H1 (cell line): ENCODE measurements around the gene AGAP1. TPM values are rescaled to one million over a fixed set of nuclear protein-coding genes. Genes with fewer than 3 reads are reported as not detected.

Experiments
- CTCF ChIA-PET: fragments of 300-600 bp; sonication (Branson Sonifier 250); formaldehyde crosslinking; loops from one replicate; lab custom pipeline; 2021; ENCODE audit not compliant: partially characterized antibody; lab: Charles Lee
- POLR2A ChIA-PET: fragments of 300-600 bp; sonication (Branson Sonifier 250); formaldehyde crosslinking; loops from one replicate; lab custom pipeline; 2021; ENCODE audit warnings: inconsistent platforms; ENCODE audit not compliant: partially characterized antibody; lab: Charles Lee
- DNase-seq, 2 experiments: peaks; one replicate each; pipeline versions ENCODE4 v3.0.0 to v3.0.0-alpha.2; 2010 to 2022; ENCODE audit warnings: low spot score in 2 of 2, low read depth in 1 of 2, mixed read lengths in 1 of 2
- FAIRE-seq: peaks from 2 replicates; lab custom pipeline; 2011; peaks lifted over from hg19 to GRCh38; lab: Jason Lieb, UNC
- H2AFZ ChIP-seq: 2 replicates; pipeline ENCODE4 v1.8.1; 2012; ENCODE audit warnings: low read length, inconsistent platforms
- H2AK5ac ChIP-seq: 2 replicates; pipeline ENCODE4 v1.6.1; 2013; ENCODE audit warnings: low read depth, low read length
- H2BK120ac ChIP-seq: replicated peaks from 2 replicates; pipeline ENCODE3; 2013; ENCODE audit warnings: low read depth, low read length, inconsistent platforms
- H2BK12ac ChIP-seq: 2 replicates; pipeline ENCODE4 v1.6.1; 2013; ENCODE audit warnings: low read depth, low read length
- H2BK15ac ChIP-seq: 2 replicates; pipeline ENCODE4 v1.6.1; 2013; ENCODE audit warnings: low read length
- H2BK20ac ChIP-seq: 2 replicates; pipeline ENCODE4 v1.6.1; 2013; ENCODE audit warnings: low read length
- H2BK5ac ChIP-seq: 2 replicates; pipeline ENCODE4 v1.6.1; 2013; ENCODE audit warnings: low read depth, low read length
- H3K14ac ChIP-seq: 2 replicates; pipeline ENCODE4 v1.6.1; 2013; ENCODE audit warnings: inconsistent platforms; ENCODE audit not compliant: insufficient read length
- H3K18ac ChIP-seq: 2 replicates; pipeline ENCODE4 v1.6.1; 2013; ENCODE audit warnings: low read length; ENCODE audit errors: extremely low read depth
- H3K23ac ChIP-seq: 2 replicates; pipeline ENCODE4 v1.6.1; 2013; ENCODE audit warnings: inconsistent platforms; ENCODE audit not compliant: insufficient read length
- H3K23me2 ChIP-seq: 2 replicates; pipeline ENCODE4 v1.6.1; 2013; ENCODE audit warnings: low read depth, low read length
- H3K27ac ChIP-seq: 2 replicates; pipeline ENCODE4 v1.6.1; 2011; ENCODE audit warnings: low read depth, low read length, inconsistent platforms
- H3K27me3 ChIP-seq, 4 experiments: replicated peaks in 1 of 4; 1 replicate in 1 of 4; 2 replicates in 3 of 4; pipeline versions ENCODE4 v1.6.1 to v1.8.1; 2011 to 2013; ENCODE audit warnings: low read length in 3 of 4, mild to moderate bottlenecking in 3 of 4, inconsistent platforms in 2 of 4, mixed read lengths in 2 of 4, moderate library complexity in 1 of 4; ENCODE audit not compliant: control insufficient read depth in 3 of 4, insufficient read depth in 3 of 4; ENCODE audit errors: extremely low read depth in 1 of 4
- H3K36me3 ChIP-seq, 4 experiments: 2 replicates each; pipeline versions ENCODE4 v1.6.1 to v1.8.1; 2011 to 2013; ENCODE audit warnings: mild to moderate bottlenecking in 4 of 4, low read length in 3 of 4, moderate library complexity in 2 of 4, control low read depth in 1 of 4, inconsistent platforms in 1 of 4; ENCODE audit not compliant: insufficient read depth in 4 of 4, control insufficient read depth in 2 of 4
- H3K4ac ChIP-seq: replicated peaks from 2 replicates; pipeline ENCODE3; 2013; ENCODE audit warnings: low read length, low read depth, mixed read lengths, inconsistent platforms; ENCODE audit not compliant: insufficient read length
- H3K4me1 ChIP-seq, 4 experiments: replicated peaks in 1 of 4; 1 replicate in 1 of 4; 2 replicates in 3 of 4; pipeline versions ENCODE4 v1.6.1 to v1.8.1; 2011 to 2013; ENCODE audit warnings: low read length in 3 of 4, inconsistent platforms in 2 of 4, mixed read lengths in 1 of 4; ENCODE audit not compliant: insufficient read depth in 4 of 4, control insufficient read depth in 3 of 4
- H3K4me2 ChIP-seq, 2 experiments: 2 replicates each; pipeline versions ENCODE4 v1.6.1 to v1.8.1; 2011 to 2013; ENCODE audit warnings: low read depth in 2 of 2, low read length in 2 of 2, control low read depth in 1 of 2, inconsistent platforms in 1 of 2, mild to moderate bottlenecking in 1 of 2; ENCODE audit not compliant: insufficient read depth in 1 of 2
- H3K4me3 ChIP-seq, 4 experiments: fragments of 200-600, 300-600 bp in 1 of 4; sonication (generic), shearing (Covaris generic), sonication (Bioruptor Twin) in 1 of 4; 2 replicates each; pipeline versions ENCODE4 v1.5.1 to v1.8.1; 2011 to 2016; ENCODE audit warnings: low read length in 4 of 4, low read depth in 3 of 4, control low read depth in 2 of 4, inconsistent platforms in 2 of 4, mild to moderate bottlenecking in 2 of 4, mixed read lengths in 1 of 4, moderate library complexity in 1 of 4; ENCODE audit not compliant: insufficient read depth in 2 of 4; ENCODE audit errors: extremely low read depth in 1 of 4
- H3K56ac ChIP-seq: replicated peaks from 2 replicates; pipeline ENCODE3; 2013; ENCODE audit warnings: low read depth, mild to moderate bottlenecking, mixed read lengths, low read length, inconsistent platforms; ENCODE audit not compliant: insufficient read length
- H3K79me1 ChIP-seq: 2 replicates; pipeline ENCODE4 v1.6.1; 2013; ENCODE audit warnings: low read depth, low read length, control low read depth
- H3K79me2 ChIP-seq, 2 experiments: 2 replicates each; pipeline versions ENCODE4 v1.6.1 to v1.8.1; 2012 to 2013; ENCODE audit warnings: low read length in 2 of 2, mild to moderate bottlenecking in 2 of 2, inconsistent platforms in 1 of 2; ENCODE audit not compliant: insufficient read depth in 2 of 2, control insufficient read depth in 1 of 2
- H3K9ac ChIP-seq, 4 experiments: replicated peaks in 1 of 4; 1 replicate in 1 of 4; 2 replicates in 3 of 4; pipeline versions ENCODE4 v1.6.1 to v1.8.1; 2011 to 2013; ENCODE audit warnings: low read depth in 3 of 4, low read length in 3 of 4, control low read depth in 2 of 4, mild to moderate bottlenecking in 2 of 4, moderate library complexity in 2 of 4, inconsistent platforms in 1 of 4; ENCODE audit errors: extremely low read depth in 1 of 4
- H3K9me3 ChIP-seq, 2 experiments: 2 replicates each; pipeline versions ENCODE4 v1.6.1 to v1.8.1; 2012 to 2013; ENCODE audit warnings: mild to moderate bottlenecking in 2 of 2, moderate library complexity in 2 of 2, control low read depth in 1 of 2, inconsistent platforms in 1 of 2, low read depth in 1 of 2, low read length in 1 of 2, mixed read lengths in 1 of 2; ENCODE audit not compliant: insufficient read depth in 2 of 2
- H4K20me1 ChIP-seq, 2 experiments: replicated peaks in 1 of 2; 2 replicates each; pipeline versions ENCODE3 to v1.8.1; 2011 to 2013; ENCODE audit warnings: inconsistent platforms in 2 of 2, low read length in 2 of 2, mild to moderate bottlenecking in 1 of 2; ENCODE audit not compliant: insufficient read depth in 2 of 2, control insufficient read depth in 1 of 2
- H4K5ac ChIP-seq: 2 replicates; pipeline ENCODE4 v1.6.1; 2013; ENCODE audit warnings: low read length, low read depth, mixed read lengths, inconsistent platforms; ENCODE audit not compliant: insufficient read length
- H4K8ac ChIP-seq: 2 replicates; pipeline ENCODE4 v1.8.0; 2013; ENCODE audit warnings: mild to moderate bottlenecking, moderate library complexity, low read length, inconsistent platforms; ENCODE audit not compliant: insufficient read depth; ENCODE audit errors: extremely low read depth
- H4K91ac ChIP-seq: replicated peaks from 2 replicates; pipeline ENCODE3; 2013; ENCODE audit warnings: low read length, mixed read lengths, inconsistent platforms; ENCODE audit not compliant: insufficient read length
- CHD1 ChIP-seq: IDR thresholded peaks from 2 replicates; pipeline ENCODE4 v1.6.1; 2012; ENCODE audit warnings: low read depth, low read length, improper control_type of control experiment
- CHD2 ChIP-seq: IDR thresholded peaks from 2 replicates; pipeline ENCODE4 v1.6.1; 2012; ENCODE audit warnings: low read length, improper control_type of control experiment
- CREB1 ChIP-seq: IDR thresholded peaks from 2 replicates; pipeline ENCODE4 v1.6.1; 2012; ENCODE audit warnings: inconsistent platforms
- NRF1 ChIP-seq: IDR thresholded peaks from 2 replicates; pipeline ENCODE4 v1.6.1; 2011; ENCODE audit warnings: mild to moderate bottlenecking, low read depth, low read length, improper control_type of control experiment
- PHF8 ChIP-seq: fragments of 200-600 bp; sonication (generic); conservative IDR thresholded peaks from 2 replicates; pipeline ENCODE4 v1.7.1; 2012; ENCODE audit warnings: low read depth, mild to moderate bottlenecking, inconsistent platforms, low read length, moderate library complexity
- POU5F1 ChIP-seq: IDR thresholded peaks from 2 replicates; pipeline ENCODE4 v1.6.1; 2011; ENCODE audit warnings: low read depth, mild to moderate bottlenecking, low read length, moderate library complexity
- RXRA ChIP-seq: IDR thresholded peaks from 2 replicates; pipeline ENCODE4 v1.6.1; 2011; ENCODE audit warnings: low read depth, mild to moderate bottlenecking, low read length, moderate library complexity; ENCODE audit not compliant: insufficient read depth
- SIN3A ChIP-seq, 2 experiments: IDR thresholded peaks in 1 of 2; conservative IDR thresholded peaks in 1 of 2; 2 replicates each; pipeline ENCODE4 v1.6.1; 2011 to 2012; ENCODE audit warnings: low read length in 2 of 2, improper control_type of control experiment in 1 of 2, low read depth in 1 of 2, mild to moderate bottlenecking in 1 of 2
- TAF7 ChIP-seq: optimal IDR thresholded peaks from 2 replicates; pipeline ENCODE3; 2011; ENCODE audit warnings: low read depth, mild to moderate bottlenecking, inconsistent platforms, low read length, moderate library complexity, borderline replicate concordance
- TEAD4 ChIP-seq: IDR thresholded peaks from 2 replicates; pipeline ENCODE4 v1.6.1; 2012; ENCODE audit warnings: low read depth, low read length, inconsistent platforms, mixed read lengths
- YY1 ChIP-seq: IDR thresholded peaks from 2 replicates; pipeline ENCODE4 v1.6.1; 2011; ENCODE audit warnings: low read depth, mild to moderate bottlenecking, low read length
- WGBS, 2 experiments: shearing (Covaris generic) in 1 of 2; methylation state at CpG; one replicate each; pipeline versions ENCODE4 v1.1.6 to v1.1.7; 2013 to 2015; ENCODE audit warnings: low lambda C conversion rate in 2 of 2, mixed read lengths in 2 of 2, inconsistent platforms in 1 of 2, low coverage in 1 of 2, missing lambda C conversion rate in 1 of 2; ENCODE audit not compliant: insufficient replicate concordance in 2 of 2, insufficient coverage in 1 of 2, insufficient read length in 1 of 2; ENCODE audit errors: extremely low coverage in 1 of 2, missing lambda C conversion rate in 1 of 2; 5-methylcytosine and 5-hydroxymethylcytosine counted together
- polyA plus RNA-seq, 7 experiments: library from polyadenylated mRNA; depleted of rRNA in 3 of 7; stranded (reverse) in 5 of 7; unstranded in 2 of 7; fragments of >200 nt in 5 of 7; fragments of 200-250 nt in 2 of 7; gene quantifications; 1 replicate in 5 of 7; 2 replicates in 1 of 7; 4 replicates in 1 of 7; pipeline versions ENCODE4 v1.2.1 to v1.2.3, GENCODE V29; 2011 to 2013; ENCODE audit warnings: missing spikeins in 2 of 7, mixed read lengths in 2 of 7
- total RNA-seq: library from RNA; stranded (reverse); fragmentation: NEBNext Ultra II Directional; extraction: Animal tissue kit (Norgen Biotek cat#: 25700); gene quantifications from 2 replicates; pipeline ENCODE4 v1.2.1, GENCODE V29; 2021
- TF ChIP-seq, protein P1 (sequence below): IDR thresholded peaks from 2 replicates; pipeline ENCODE4 v1.6.1; 2012; ENCODE audit warnings: inconsistent platforms

AGAP1 gene
- total and polyA plus RNA-seq, 2 of the 8 experiments (the other 6 are each of a cell fraction or from before 2014, with no cell fraction given), result 18.1 to 39.4 TPM

DNA sequence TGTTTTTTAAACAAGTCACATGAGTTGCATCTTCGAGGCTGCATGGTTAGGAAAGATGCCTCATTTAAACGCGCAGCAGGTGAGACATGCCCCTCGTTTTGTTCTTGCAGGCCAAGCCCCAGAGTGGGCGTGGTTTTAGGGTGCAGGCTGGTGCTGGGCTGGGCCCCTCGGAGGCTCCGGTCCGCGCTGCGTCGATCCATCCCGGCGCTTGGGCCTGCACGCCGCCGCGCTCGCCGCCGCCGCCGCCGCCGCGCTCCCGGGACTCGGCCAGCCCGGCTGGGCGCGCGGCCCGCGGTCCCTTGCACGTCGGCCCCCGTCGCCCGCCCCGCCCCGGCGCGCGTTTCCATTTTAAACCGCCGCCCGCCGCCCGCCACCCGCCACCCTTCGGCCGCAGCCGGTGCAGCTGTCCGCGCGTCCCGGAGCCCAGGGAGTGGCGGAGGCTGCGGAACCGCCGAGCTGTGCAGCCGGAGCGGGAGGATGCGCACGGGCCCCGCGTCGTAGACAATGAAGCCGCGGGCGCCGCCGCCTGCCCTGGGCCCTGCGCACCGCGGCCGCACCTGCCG is 175.5 kb downstream of the AGAP1 start:
- peak overlapping the region; percentile 89 to 94 for H3K4me2 ChIP-seq
- H4K8ac ChIP-seq, result no peak overlapping the region
- no peak overlapping the region for H2AFZ ChIP-seq
- H3K27me3 ChIP-seq, result peaks cover 0 to 7% (median 3%) of the 10 kb centered on the region in 4 experiments; a peak in 4 of 7 replicates
- H2BK15ac ChIP-seq, result no peak overlapping the region
- H3K79me2 ChIP-seq, result peaks cover 0 to 50% of the 10 kb centered on the region in 2 experiments; a peak in 3 of 4 replicates
- FAIRE-seq (peak; percentile 65), DNase-seq (peak; percentile 72 to 95)
- H3K4me3 ChIP-seq, result peak overlapping the region in 2 of 4 experiments; percentile 44 to 48; a peak in 4 of 8 replicates
- H4K91ac ChIP-seq, result no peak overlapping the region
- H3K14ac ChIP-seq, result no peak overlapping the region
- no peaks in the 10 kb centered on the region for H3K36me3 ChIP-seq
- H3K9me3 ChIP-seq, result no peaks in the 10 kb centered on the region
- WGBS, 2 experiments, result 0% methylated on average over 23 of the region's 77 CpGs; no CpG with 5 or more reads in 1 of the 2 experiments
- H4K20me1 ChIP-seq, result peaks cover 17 to 25% of the 10 kb centered on the region in 2 experiments
- peaks cover 10% of the 10 kb centered on the region for H3K23me2 ChIP-seq
- H3K4ac ChIP-seq, result no peak overlapping the region
- H2BK20ac ChIP-seq, result no peak overlapping the region
- peak overlapping the region; percentile 56; the same call in 1 of the 2 replicates for H2AK5ac ChIP-seq
- peaks cover 7 to 40% (median 31%) of the 10 kb centered on the region in 4 experiments for H3K4me1 ChIP-seq
- ChIA-PET CTCF (interaction anchor here (1.0 to 1.7 kb wide), 3 partner anchors 10 to 73 kb away, joined by 3 to 8 read pairs (median 4); no protein-coding TSS in a partner anchor), POLR2A (no interaction called here)
- peak overlapping the region in 1 of 4 experiments; percentile 44; a peak in 1 of 7 replicates for H3K9ac ChIP-seq
- H3K18ac ChIP-seq, result no peak overlapping the region
- H2BK12ac ChIP-seq, result no peak overlapping the region
- H3K56ac ChIP-seq, result no peak overlapping the region
- no peak overlapping the region for H2BK5ac ChIP-seq
- H2BK120ac ChIP-seq, result no peak overlapping the region
- H3K79me1 ChIP-seq, result peaks cover 9% of the 10 kb centered on the region
- no peak overlapping the region for H3K27ac ChIP-seq
- H3K23ac ChIP-seq, result no peak overlapping the region
- H4K5ac ChIP-seq, result no peak overlapping the region
- TF ChIP-seq PHF8 (no peak), CHD1 (no peak), POU5F1 (no peak), TAF7 (no peak), NRF1 (no peak), CREB1 (peak; percentile 60; the same call in 1 of the 2 replicates), SIN3A (conservative IDR thresholded peaks at IDR 0.05 in 1 of 2, IDR thresholded peaks at IDR 0.05 in 1 of 2; ENCODE audit: low read depth in 1 of 2, low read length in 2 of 2) (0 out of 4 replicates have a peak, but pooled peaks of 1 of the 2 experiments have one; percentile 44), CHD2 (no peak), TEAD4 (0 out of 2 replicates have a peak, but pooled peaks have one; percentile 21), RXRA (no peak), YY1 (no peak)
- TF ChIP-seq, protein P1, sequence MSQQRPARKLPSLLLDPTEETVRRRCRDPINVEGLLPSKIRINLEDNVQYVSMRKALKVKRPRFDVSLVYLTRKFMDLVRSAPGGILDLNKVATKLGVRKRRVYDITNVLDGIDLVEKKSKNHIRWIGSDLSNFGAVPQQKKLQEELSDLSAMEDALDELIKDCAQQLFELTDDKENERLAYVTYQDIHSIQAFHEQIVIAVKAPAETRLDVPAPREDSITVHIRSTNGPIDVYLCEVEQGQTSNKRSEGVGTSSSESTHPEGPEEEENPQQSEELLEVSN, result peak; percentile 46
